A673 (cell line): ENCODE measurements around the gene PGRMC2. TPM values are rescaled to one million over a fixed set of nuclear protein-coding genes. Genes with fewer than 3 reads are reported as not detected.

Source experiments
- BruUV-seq: library from RNA; stranded (reverse); fragments of 400-500 nt; replicated peaks from 2 replicates; lab custom pipeline; 2021; lab: Mats Ljungman, UMichigan
- CTCF ChIA-PET: fragments of 300-600 bp; sonication (Branson Sonifier 250); formaldehyde crosslinking; loops from one replicate; lab custom pipeline; 2022; ENCODE audit warnings: antibody characterized with exemption; lab: Charles Lee
- POLR2A ChIA-PET: fragments of 300-600 bp; sonication (Branson Sonifier 250); formaldehyde crosslinking; loops from one replicate; lab custom pipeline; 2022; ENCODE audit warnings: antibody characterized with exemption; ENCODE audit not compliant: low non-redundant PET; lab: Charles Lee
- DNase-seq: peaks from one replicate; pipeline ENCODE4 v3.0.0-alpha.2; 2015; ENCODE audit warnings: low spot score
- H3K27ac ChIP-seq: fragments of 200-600 bp; sonication (generic); 2 replicates; pipeline ENCODE4 v1.5.1; 2016; ENCODE audit warnings: mixed run types, low read depth, mild to moderate bottlenecking, mixed read lengths, antibody characterized with exemption, low read length; ENCODE audit not compliant: poor library complexity, severe bottlenecking
- H3K27me3 ChIP-seq: fragments of 200-600 bp; sonication (generic); replicated peaks from 2 replicates; pipeline ENCODE4 v1.6.1; 2017; ENCODE audit warnings: mixed run types, low read depth, mild to moderate bottlenecking, mixed read lengths, antibody characterized with exemption, low read length; ENCODE audit not compliant: insufficient read depth, poor library complexity
- H3K36me3 ChIP-seq: fragments of 200-600 bp; sonication (generic); 2 replicates; pipeline ENCODE4 v1.6.1; 2016; ENCODE audit warnings: mixed run types, mild to moderate bottlenecking, mixed read lengths, antibody characterized with exemption, low read length; ENCODE audit not compliant: insufficient read depth, poor library complexity, severe bottlenecking
- H3K4me1 ChIP-seq: fragments of 200-600 bp; sonication (generic); 2 replicates; pipeline ENCODE4 v1.6.1; 2017; ENCODE audit warnings: mixed run types, mild to moderate bottlenecking, mixed read lengths, antibody characterized with exemption, low read length; ENCODE audit not compliant: insufficient read depth, poor library complexity, severe bottlenecking
- H3K4me3 ChIP-seq: fragments of 200-600 bp; sonication (generic); 2 replicates; pipeline ENCODE4 v1.5.1; 2016; ENCODE audit warnings: low read depth, mixed run types, mild to moderate bottlenecking, mixed read lengths, low read length; ENCODE audit not compliant: poor library complexity, severe bottlenecking
- H3K9me3 ChIP-seq: fragments of 200-600 bp; sonication (generic); 2 replicates; pipeline ENCODE4 v1.6.1; 2016; ENCODE audit warnings: mixed run types, low read depth, mild to moderate bottlenecking, mixed read lengths, antibody characterized with exemption, low read length; ENCODE audit not compliant: poor library complexity, severe bottlenecking
- EZH2 ChIP-seq: fragments of 200-600 bp; sonication (generic); IDR thresholded peaks from 2 replicates; pipeline ENCODE4 v1.6.1; 2017; ENCODE audit warnings: borderline replicate concordance, low read depth, mild to moderate bottlenecking, mixed read lengths, antibody characterized with exemption, low read length; ENCODE audit not compliant: poor library complexity, severe bottlenecking
- intact Hi-C: fragments of 100-400 bp; cut with micrococcal nuclease; formaldehyde crosslinking; loops from one replicate; pipeline ENCODE4 v1.10.0; 2022; ENCODE audit not compliant: unreplicated experiment
- total RNA-seq: library from RNA; stranded (reverse); gene quantifications from 2 replicates; pipeline ENCODE4 v1.2.3, GENCODE V29; 2021
- TF ChIP-seq, protein P1 (sequence below): fragments of 300-800, 200-600 bp; sonication (generic); conservative IDR thresholded peaks from 2 replicates; pipeline ENCODE4 v1.5.1; 2017; ENCODE audit warnings: low read depth, mild to moderate bottlenecking, antibody characterized with exemption, low read length, moderate library complexity, mixed read lengths

The PGRMC2 gene
- total RNA-seq, 1 experiment from 2014 or later, result 51.7 TPM

DNA sequence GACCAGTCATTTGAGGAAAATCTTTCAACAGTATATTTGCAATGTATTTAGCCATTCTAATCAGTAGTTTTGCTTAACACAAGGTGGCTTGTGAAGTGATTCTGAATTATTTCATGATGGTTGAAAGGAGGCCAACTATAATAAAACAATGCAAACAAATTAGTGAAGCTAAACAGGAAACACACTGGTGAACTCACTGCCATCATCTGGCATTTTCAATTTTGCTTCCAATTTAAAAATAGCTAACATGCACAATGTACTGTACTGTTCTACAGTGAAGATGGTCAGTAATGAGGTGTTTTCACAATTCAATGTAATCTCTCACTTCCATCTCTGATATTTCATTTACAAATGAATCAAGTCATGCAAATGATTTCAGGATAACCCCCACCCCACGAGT lies 31.1 kb downstream of the PGRMC2 start:
- CTCF ChIA-PET, result no interaction called here
- no TSS peak for BruUV-seq
- no peaks in the 10 kb centered on the region for H3K36me3 ChIP-seq
- no peak for DNase-seq
- H3K4me1 ChIP-seq, result no peaks in the 10 kb centered on the region
- POLR2A ChIA-PET, result no interaction called here
- H3K9me3 ChIP-seq, result no peaks in the 10 kb centered on the region
- H3K4me3 ChIP-seq, result no peak overlapping the region
- no peak for TF ChIP-seq EZH2
- TF ChIP-seq, protein P1, sequence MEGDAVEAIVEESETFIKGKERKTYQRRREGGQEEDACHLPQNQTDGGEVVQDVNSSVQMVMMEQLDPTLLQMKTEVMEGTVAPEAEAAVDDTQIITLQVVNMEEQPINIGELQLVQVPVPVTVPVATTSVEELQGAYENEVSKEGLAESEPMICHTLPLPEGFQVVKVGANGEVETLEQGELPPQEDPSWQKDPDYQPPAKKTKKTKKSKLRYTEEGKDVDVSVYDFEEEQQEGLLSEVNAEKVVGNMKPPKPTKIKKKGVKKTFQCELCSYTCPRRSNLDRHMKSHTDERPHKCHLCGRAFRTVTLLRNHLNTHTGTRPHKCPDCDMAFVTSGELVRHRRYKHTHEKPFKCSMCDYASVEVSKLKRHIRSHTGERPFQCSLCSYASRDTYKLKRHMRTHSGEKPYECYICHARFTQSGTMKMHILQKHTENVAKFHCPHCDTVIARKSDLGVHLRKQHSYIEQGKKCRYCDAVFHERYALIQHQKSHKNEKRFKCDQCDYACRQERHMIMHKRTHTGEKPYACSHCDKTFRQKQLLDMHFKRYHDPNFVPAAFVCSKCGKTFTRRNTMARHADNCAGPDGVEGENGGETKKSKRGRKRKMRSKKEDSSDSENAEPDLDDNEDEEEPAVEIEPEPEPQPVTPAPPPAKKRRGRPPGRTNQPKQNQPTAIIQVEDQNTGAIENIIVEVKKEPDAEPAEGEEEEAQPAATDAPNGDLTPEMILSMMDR, result no peak
- no peak overlapping the region for H3K27ac ChIP-seq
- no peaks in the 10 kb centered on the region for H3K27me3 ChIP-seq
- intact Hi-C loops, result no loop called here

DNA sequence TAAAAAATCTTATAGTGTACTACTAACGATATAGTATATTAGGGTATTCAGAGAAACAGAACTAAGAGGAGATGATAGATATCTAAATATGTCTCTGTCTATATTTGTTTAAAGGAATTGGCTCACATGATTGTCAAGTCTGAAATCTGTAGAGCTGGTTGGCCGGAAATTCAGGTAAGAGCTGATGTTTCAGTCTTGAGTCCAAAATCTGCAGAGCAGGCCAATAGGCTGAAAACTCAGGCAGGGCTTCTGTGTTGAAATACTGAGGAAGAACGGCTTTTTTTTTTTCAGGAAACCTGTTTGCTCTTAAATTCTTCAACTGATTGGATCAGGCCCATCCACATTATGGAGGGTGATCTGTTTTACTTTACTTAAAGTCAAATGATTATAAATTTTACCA lies 31.7 kb downstream of the PGRMC2 start:
- BruUV-seq, result no TSS peak
- POLR2A ChIA-PET, result no interaction called here
- intact Hi-C loops, result no loop called here

DNA sequence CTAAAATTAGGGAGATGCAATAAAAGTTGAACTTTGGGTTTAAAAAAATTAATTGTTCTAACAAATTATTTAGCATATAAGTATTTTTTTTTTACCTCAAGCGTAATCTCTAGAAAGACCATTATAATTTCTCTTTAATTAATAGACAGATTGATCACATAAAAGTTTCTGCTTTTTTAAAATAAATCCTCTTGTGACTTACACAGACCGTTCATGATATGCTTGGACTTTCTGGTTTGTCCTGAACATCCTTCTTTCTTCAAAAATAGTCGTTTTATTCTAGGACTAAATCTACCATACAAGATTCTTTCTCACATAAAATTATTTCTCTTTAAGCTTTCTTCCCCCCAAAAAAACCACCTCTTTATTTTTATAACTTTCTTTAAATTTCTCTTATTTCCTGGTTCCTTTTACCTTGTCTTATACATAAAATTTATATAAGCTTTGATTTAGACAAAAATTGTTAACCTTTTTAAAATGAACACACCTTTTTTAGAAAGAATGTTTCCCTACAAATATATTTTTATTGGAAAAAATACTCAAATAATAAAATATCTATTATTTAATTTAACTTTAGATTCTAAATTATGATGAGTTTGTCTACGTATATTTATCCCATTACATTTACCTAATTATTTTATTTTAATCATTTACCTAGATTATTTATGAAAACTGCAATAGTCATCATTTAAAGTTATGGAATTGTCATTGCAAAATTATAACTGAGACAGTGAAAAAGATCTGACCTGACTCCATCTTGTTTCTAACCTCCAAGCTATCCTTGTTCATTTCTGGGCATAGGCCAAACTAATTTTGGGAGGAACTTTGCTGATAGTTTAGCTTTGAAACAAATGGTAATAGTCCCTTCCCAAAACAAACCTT lies 37.6 kb downstream of the PGRMC2 start:
- no peaks in the 10 kb centered on the region for H3K36me3 ChIP-seq
- intact Hi-C loops, result no loop called here
- CTCF ChIA-PET, result no interaction called here

More for the DNA sequence above, 31.7 kb downstream of the PGRMC2 start:
- no peak for TF ChIP-seq EZH2
- TF ChIP-seq, protein P1, result no peak
- Histone ChIP-seq H3K36me3 (no peaks in the 10 kb centered on the region), H3K27me3 (no peaks in the 10 kb centered on the region), H3K4me1 (no peaks in the 10 kb centered on the region), H3K4me3 (no peak overlapping the region), H3K27ac (no peak overlapping the region), H3K9me3 (peaks cover 4% of the 10 kb centered on the region)
- CTCF ChIA-PET, result no interaction called here
- no peak for DNase-seq

More for the DNA sequence above, 37.6 kb downstream of the PGRMC2 start:
- DNase-seq, result peak; percentile 12
- no TSS peak for BruUV-seq
- no peak overlapping the region for H3K27ac ChIP-seq
- no peaks in the 10 kb centered on the region for H3K27me3 ChIP-seq
- H3K4me1 ChIP-seq, result no peaks in the 10 kb centered on the region
- POLR2A ChIA-PET, result no interaction called here
- H3K9me3 ChIP-seq, result peaks cover 24% of the 10 kb centered on the region
- no peak overlapping the region for H3K4me3 ChIP-seq
- TF ChIP-seq, protein P1, result no peak
- no peak for TF ChIP-seq EZH2
